Activated CD4-positive, alpha-beta T cell treated with anti-CD3 and anti-CD28 coated beads, Interleukin-2, amount 10 ng/mL, durations not matched to agents 24 days and 14 days (primary cell): ENCODE data around the gene TREML2. TPM values are rescaled to one million over a fixed set of nuclear protein-coding genes. Genes with fewer than 3 reads are reported as not detected.

Experiments used
- DNase-seq: peaks from one replicate; pipeline ENCODE4 v3.0.0; 2022
- H3K27ac Mint-ChIP-seq: one replicate; pipeline ENCODE4 v1.8.0; 2022; ENCODE audit warnings: mild to moderate bottlenecking, mixed read lengths
- H3K27me3 Mint-ChIP-seq: one replicate; pipeline ENCODE4 v1.8.0; 2022; ENCODE audit warnings: mixed read lengths
- H3K36me3 Mint-ChIP-seq: one replicate; pipeline ENCODE4 v1.8.0; 2022; ENCODE audit warnings: low read depth, mild to moderate bottlenecking, mixed read lengths
- H3K4me1 Mint-ChIP-seq: one replicate; pipeline ENCODE4 v1.8.0; 2021; ENCODE audit warnings: mixed read lengths
- H3K4me3 Mint-ChIP-seq: one replicate; pipeline ENCODE4 v1.8.0; 2022; ENCODE audit warnings: mild to moderate bottlenecking, moderate library complexity, mixed read lengths
- H3K9me3 Mint-ChIP-seq: one replicate; pipeline ENCODE4 v1.8.0; 2021; ENCODE audit warnings: mixed read lengths
- intact Hi-C: fragments of 100-400 bp; cut with micrococcal nuclease; formaldehyde crosslinking; loops from one replicate; pipeline ENCODE4 v1.15.1; 2023
- total RNA-seq: library from RNA; stranded (reverse); gene quantifications from 2 replicates; pipeline ENCODE4 v1.2.3, GENCODE V29; 2022

TREML2 gene
- total RNA-seq, 1 donor from 2014 or later, result 3.5 TPM

DNA sequence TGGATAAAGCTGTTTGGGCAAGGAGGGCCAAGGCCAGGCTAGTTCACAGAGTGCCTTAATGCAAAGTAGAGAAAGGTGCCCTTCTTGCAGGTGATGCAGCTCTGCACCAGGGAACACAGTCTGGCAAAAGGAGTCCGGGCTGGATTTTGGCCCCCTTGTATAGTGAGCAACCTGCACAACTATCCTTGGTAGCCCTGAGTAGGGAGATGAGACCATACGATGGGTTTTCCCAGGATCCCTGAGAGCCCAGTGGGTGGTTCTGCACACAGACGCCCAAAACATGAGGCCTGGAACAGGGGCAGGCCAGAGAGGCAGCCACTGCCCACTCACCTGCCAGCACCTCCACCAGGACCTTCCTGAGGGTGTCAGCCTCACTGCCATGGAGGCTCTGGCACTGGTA is 40.0 kb downstream of the TREML2 start:
- Mint-ChIP-seq H3K4me3 (no peak overlapping the region), H3K27ac (no peak overlapping the region), H3K36me3 (no peaks in the 10 kb centered on the region), H3K4me1 (no peaks in the 10 kb centered on the region), H3K9me3 (no peaks in the 10 kb centered on the region), H3K27me3 (peaks cover 11% of the 10 kb centered on the region)
- intact Hi-C loops, result no loop called here
- DNase-seq, result peak; percentile 40

DNA sequence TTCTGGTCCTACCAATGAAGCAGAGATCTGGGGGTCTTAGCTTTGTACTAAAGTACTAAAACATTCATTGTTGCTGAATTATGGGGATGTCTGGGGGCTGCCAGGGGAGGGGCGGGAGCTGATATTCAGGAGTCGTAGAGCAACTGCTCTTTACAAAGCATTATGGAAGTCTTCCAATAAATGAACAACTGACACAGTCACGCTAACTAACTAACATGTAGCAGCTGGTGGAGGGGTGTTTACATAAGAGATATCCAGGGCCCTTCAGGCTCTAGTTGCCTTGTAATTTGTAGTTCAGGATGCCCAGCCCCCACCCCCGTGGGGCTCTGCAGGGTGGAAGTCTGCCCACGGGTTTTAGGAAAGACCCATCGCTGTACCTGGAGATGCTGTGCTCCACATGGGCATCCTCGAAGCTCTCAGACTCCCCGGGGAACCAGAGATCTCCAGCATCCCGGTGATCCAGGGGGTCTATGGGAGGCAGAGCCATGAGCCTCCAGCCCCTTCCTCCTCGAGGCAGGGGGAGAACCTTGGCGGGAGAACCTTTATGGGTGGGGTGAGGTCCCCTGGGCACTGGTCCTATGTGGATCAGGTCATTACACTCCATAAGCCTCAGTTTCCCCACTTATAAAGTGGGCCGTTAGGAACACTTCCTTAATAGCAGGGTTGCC is 41.4 kb downstream of the TREML2 start:
- Mint-ChIP-seq H3K27me3 (peaks cover 17% of the 10 kb centered on the region), H3K9me3 (no peaks in the 10 kb centered on the region), H3K36me3 (no peaks in the 10 kb centered on the region), H3K4me1 (no peaks in the 10 kb centered on the region), H3K27ac (no peak overlapping the region), H3K4me3 (no peak overlapping the region)
- intact Hi-C loops, result no loop called here
- peak; percentile 37 for DNase-seq

GRCh38 chr6:41157323-41157722 is 43.6 kb downstream of the TREML2 start:
- DNase-seq, result no peak
- Mint-ChIP-seq H3K27ac (no peak overlapping the region), H3K4me3 (no peak overlapping the region), H3K27me3 (peaks cover 20% of the 10 kb centered on the region), H3K36me3 (no peaks in the 10 kb centered on the region), H3K4me1 (peaks cover 2% of the 10 kb centered on the region), H3K9me3 (no peaks in the 10 kb centered on the region)
- intact Hi-C loops, result no loop called here

- Mint-ChIP-seq H3K36me3 (no peaks in the 10 kb centered on the region), H3K27me3 (peaks cover 18% of the 10 kb centered on the region), H3K4me3 (no peak overlapping the region), H3K4me1 (peaks cover 2% of the 10 kb centered on the region), H3K27ac (no peak overlapping the region), H3K9me3 (no peaks in the 10 kb centered on the region)
- intact Hi-C loops, result no loop called here
- DNase-seq, result peak; percentile 48
Measured at GRCh38 chr6:41156771-41157170, 44.2 kb downstream of the TREML2 start.

GRCh38 chr6:41156001-41156400 is 44.9 kb downstream of the TREML2 start:
- Mint-ChIP-seq H3K27ac (no peak overlapping the region), H3K9me3 (no peaks in the 10 kb centered on the region), H3K36me3 (no peaks in the 10 kb centered on the region), H3K4me1 (peaks cover 2% of the 10 kb centered on the region), H3K4me3 (no peak overlapping the region), H3K27me3 (peaks cover 17% of the 10 kb centered on the region)
- DNase-seq, result peak; percentile 46
- intact Hi-C loops, result no loop called here

GRCh38 chr6:41155132-41155805 is 45.7 kb downstream of the TREML2 start:
- no peaks in the 10 kb centered on the region for H3K36me3 Mint-ChIP-seq
- peaks cover 17% of the 10 kb centered on the region for H3K27me3 Mint-ChIP-seq
- H3K9me3 Mint-ChIP-seq, result no peaks in the 10 kb centered on the region
- peaks cover 2% of the 10 kb centered on the region for H3K4me1 Mint-ChIP-seq
- H3K4me3 Mint-ChIP-seq, result no peak overlapping the region
- H3K27ac Mint-ChIP-seq, result no peak overlapping the region
- peak; percentile 13 for DNase-seq
- intact Hi-C loops, result no loop called here

GRCh38 chr6:41153992-41154625 is 46.8 kb downstream of the TREML2 start, which contains the start of gene TREML1:
Gene TREML1, minus strand, starts transcription at chr6:41154347. Its CDS starts 59 bp downstream, at chr6:41154288.
- no peaks in the 10 kb centered on the region for H3K36me3 Mint-ChIP-seq
- H3K27me3 Mint-ChIP-seq, result peaks cover 17% of the 10 kb centered on the region
- no peak within 1 kb of the TSS for H3K4me3 Mint-ChIP-seq
- no peaks in the 10 kb centered on the region for H3K9me3 Mint-ChIP-seq
- peak; percentile 44 for DNase-seq
- H3K4me1 Mint-ChIP-seq, result peaks cover 2% of the 10 kb centered on the region
- no peak within 1 kb of the TSS for H3K27ac Mint-ChIP-seq
- intact Hi-C loops, result no loop called here

DNA sequence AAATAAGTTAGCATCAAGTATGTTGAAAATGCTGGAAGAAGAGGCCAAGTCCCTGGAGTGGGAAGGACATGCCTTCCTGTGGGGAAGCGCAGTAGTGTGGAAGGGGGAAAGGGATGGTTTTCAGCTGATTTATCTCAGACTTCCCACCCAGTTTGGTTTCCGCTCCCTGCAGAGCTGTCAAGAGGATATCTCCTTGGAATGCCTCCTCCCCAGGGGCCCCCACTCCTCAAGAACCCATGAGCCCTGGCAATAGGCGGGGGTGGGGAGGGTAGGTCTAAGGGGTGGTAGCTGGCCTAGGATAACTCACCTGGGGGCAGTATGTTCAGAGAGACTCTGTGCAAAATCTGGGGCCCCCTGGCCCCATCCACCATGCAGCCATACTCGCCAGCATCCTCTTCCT is 47.5 kb downstream of the TREML2 start:
- intact Hi-C loops, result no loop called here
- Mint-ChIP-seq H3K27ac (no peak overlapping the region), H3K27me3 (peaks cover 17% of the 10 kb centered on the region), H3K4me3 (no peak overlapping the region), H3K4me1 (peaks cover 7% of the 10 kb centered on the region), H3K9me3 (no peaks in the 10 kb centered on the region), H3K36me3 (no peaks in the 10 kb centered on the region)
- no peak for DNase-seq

DNA sequence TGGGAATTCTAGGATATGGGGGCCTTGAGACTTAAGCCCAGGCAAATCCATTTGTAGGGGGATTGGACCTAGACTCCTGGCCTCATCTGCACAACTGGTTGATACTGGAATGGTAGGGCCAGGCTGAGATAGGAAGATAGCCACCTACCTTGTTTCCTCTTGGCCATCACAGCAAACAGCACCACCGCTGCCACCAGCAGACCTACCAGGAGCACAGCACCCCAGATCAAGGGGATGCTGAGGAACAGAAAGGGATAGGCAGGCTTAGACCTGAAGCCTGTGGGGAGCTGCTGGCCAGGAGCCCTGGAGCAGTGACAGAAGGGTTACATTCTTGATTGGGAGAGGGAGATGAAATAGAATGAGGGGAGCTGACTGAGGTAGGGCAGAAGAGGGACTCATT is 50.3 kb downstream of the TREML2 start:
- no peak for DNase-seq
- no peak overlapping the region for H3K4me3 Mint-ChIP-seq
- no peak overlapping the region for H3K27ac Mint-ChIP-seq
- no peaks in the 10 kb centered on the region for H3K9me3 Mint-ChIP-seq
- H3K4me1 Mint-ChIP-seq, result peaks cover 22% of the 10 kb centered on the region
- peaks cover 2% of the 10 kb centered on the region for H3K36me3 Mint-ChIP-seq
- intact Hi-C loops, result no loop called here
- H3K27me3 Mint-ChIP-seq, result peaks cover 8% of the 10 kb centered on the region

- peaks cover 5% of the 10 kb centered on the region for H3K36me3 Mint-ChIP-seq
- no peaks in the 10 kb centered on the region for H3K27me3 Mint-ChIP-seq
- DNase-seq, result no peak
- H3K4me1 Mint-ChIP-seq, result peaks cover 20% of the 10 kb centered on the region
- peak overlapping the region; percentile 33 for H3K4me3 Mint-ChIP-seq
- intact Hi-C loops, result no loop called here
- H3K27ac Mint-ChIP-seq, result no peak overlapping the region
- no peaks in the 10 kb centered on the region for H3K9me3 Mint-ChIP-seq
Measured at GRCh38 chr6:41147917-41148316, 53.0 kb downstream of the TREML2 start.

Other genes starting within 250 kb of the TREML2 start
- 0.88 and 1.2 TPM in 2 replicates for gene UNC5CL, start 161.9 kb downstream of the TREML2 start, total RNA-seq
- gene TSPO2, start 158.7 kb downstream of the TREML2 start, total RNA-seq, result not detected in 2 replicates
- gene APOBEC2, start 147.9 kb downstream of the TREML2 start, total RNA-seq, result not detected in 2 replicates
- gene OARD1, start 128.8 kb downstream of the TREML2 start, total RNA-seq, result 30.7 and 31.7 TPM in 2 replicates
- 31.2 TPM in 2 replicates for gene NFYA, start 128.2 kb downstream of the TREML2 start, total RNA-seq
- gene TREML1, start 46.8 kb downstream of the TREML2 start, total RNA-seq, result not detected in 2 replicates
- gene TREM2, start 38.0 kb downstream of the TREML2 start, total RNA-seq, result not detected in 2 replicates
- not detected in 2 replicates for gene TREML4, start 27.2 kb upstream of the TREML2 start, total RNA-seq
- 0.43 TPM in 1 of 2 replicates, not detected in the other for gene TREM1, start 85.5 kb upstream of the TREML2 start, total RNA-seq
- gene NCR2, start 134.5 kb upstream of the TREML2 start, total RNA-seq, result not detected in 2 replicates